GM19099 (cell line): ENCODE measurements around the gene RBM23.
A peak's percentile ranks its signal among the peaks of the same experiment; 100 is the strongest.

Experiments used
- POLR2A ChIP-seq: IDR thresholded peaks from 3 replicates; pipeline ENCODE4 v1.6.1; 2011; ENCODE audit warnings: low read depth; ENCODE audit not compliant: insufficient read length; ENCODE audit errors: extremely low read depth

Gene RBM23

DNA sequence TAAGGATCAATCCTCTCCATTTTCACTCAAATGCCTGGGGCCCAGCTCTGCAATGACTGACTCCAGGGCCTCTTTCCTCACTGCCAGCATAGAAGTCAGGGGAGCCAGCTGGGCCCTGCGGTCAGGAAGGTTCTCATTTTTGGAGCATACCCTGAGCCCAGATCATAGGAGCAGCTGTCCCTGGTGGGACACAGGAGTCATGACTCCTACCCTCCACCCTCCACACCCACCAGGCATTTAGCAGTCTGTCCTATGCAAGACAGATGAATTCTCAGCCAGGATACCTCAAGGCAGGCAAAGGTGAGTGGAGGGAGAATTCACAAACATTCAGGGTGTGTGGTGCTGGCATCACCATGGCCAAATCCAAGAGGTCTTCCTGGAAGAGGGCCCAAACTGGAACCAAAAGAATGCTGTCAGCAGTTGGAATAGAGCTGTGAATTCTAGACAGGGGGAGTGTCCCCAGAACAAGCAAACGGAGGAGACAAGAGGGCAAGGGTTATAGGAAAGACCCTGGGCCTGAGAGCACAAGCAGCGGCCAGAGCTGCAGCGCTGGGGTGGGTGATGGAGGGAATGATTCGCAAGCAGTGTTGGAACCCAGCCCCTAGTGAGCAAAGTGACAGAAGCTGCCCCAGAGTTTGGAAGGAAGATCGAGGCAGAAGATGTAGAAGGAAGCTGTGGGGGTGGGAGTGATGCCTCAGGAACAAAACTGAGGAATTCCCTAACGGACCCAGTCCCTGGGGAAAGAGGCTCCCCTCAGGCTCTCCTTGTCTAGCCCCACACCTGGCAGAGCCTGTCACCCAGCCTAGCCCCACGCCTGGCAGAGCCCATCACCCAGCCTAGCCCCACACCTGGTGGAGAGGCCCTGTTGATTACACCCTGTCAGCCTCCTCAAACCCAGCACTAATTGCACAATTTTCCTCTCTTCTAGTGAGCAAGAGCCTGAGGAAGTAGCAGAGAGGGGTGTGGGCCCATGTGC is 40.4 kb downstream of the RBM23 start:
- no peak for TF ChIP-seq POLR2A

DNA sequence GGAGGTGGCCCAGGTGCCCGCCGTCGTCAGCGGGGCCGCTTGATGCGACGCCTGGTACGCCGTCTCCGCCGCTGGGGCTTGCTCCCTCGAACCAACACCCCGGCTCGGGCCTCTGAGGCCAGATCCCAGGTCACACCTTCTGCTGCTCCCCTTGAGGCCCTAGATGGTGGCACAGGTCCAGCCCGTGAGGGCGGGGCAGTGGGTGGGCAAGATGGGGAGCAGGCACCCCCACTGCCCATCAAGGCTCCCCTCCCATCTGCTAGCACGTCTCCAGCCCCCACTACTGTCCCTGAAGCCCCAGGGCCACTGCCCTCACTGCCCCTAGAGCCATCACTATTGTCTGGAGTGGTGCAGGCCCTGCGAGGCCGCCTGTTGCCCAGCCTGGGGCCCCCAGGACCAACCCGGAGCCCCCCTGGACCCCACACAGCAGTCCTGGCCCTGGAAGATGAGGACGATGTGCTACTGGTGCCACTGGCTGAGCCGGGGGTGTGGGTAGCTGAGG is 41.9 kb downstream of the RBM23 start:
- TF ChIP-seq POLR2A, result no peak

DNA sequence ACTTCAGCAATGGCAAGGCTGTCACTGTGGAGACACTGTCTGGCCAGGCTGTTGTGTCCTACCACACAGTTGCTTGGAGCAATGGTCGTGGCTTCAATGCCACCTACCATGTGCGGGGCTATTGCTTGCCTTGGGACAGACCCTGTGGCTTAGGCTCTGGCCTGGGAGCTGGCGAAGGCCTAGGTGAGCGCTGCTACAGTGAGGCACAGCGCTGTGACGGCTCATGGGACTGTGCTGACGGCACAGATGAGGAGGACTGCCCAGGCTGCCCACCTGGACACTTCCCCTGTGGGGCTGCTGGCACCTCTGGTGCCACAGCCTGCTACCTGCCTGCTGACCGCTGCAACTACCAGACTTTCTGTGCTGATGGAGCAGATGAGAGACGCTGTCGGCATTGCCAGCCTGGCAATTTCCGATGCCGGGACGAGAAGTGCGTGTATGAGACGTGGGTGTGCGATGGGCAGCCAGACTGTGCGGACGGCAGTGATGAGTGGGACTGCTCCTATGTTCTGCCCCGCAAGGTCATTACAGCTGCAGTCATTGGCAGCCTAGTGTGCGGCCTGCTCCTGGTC is 43.1 kb downstream of the RBM23 start:
- TF ChIP-seq POLR2A, result no peak

DNA sequence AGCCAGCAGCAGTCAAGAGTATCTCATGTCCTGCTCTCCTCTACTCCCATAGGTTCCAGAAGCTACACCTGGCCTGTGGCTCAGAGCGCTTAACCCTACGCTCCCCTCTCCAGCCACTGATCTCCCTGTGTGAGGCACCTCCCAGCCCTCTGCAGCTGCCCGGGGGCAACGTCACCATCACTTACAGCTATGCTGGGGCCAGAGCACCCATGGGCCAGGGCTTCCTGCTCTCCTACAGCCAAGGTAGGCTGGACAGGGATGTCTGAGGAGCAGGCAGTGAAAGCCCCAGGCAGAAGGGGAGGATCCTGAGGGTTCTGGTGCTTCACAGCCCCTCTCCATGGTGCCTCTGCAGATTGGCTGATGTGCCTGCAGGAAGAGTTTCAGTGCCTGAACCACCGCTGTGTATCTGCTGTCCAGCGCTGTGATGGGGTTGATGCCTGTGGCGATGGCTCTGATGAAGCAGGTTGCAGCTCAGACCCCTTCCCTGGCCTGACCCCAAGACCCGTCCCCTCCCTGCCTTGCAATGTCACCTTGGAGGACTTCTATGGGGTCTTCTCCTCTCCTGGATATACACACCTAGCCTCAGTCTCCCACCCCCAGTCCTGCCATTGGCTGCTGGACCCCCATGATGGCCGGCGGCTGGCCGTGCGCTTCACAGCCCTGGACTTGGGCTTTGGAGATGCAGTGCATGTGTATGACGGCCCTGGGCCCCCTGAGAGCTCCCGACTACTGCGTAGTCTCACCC is 43.8 kb downstream of the RBM23 start:
- TF ChIP-seq POLR2A, result no peak

DNA sequence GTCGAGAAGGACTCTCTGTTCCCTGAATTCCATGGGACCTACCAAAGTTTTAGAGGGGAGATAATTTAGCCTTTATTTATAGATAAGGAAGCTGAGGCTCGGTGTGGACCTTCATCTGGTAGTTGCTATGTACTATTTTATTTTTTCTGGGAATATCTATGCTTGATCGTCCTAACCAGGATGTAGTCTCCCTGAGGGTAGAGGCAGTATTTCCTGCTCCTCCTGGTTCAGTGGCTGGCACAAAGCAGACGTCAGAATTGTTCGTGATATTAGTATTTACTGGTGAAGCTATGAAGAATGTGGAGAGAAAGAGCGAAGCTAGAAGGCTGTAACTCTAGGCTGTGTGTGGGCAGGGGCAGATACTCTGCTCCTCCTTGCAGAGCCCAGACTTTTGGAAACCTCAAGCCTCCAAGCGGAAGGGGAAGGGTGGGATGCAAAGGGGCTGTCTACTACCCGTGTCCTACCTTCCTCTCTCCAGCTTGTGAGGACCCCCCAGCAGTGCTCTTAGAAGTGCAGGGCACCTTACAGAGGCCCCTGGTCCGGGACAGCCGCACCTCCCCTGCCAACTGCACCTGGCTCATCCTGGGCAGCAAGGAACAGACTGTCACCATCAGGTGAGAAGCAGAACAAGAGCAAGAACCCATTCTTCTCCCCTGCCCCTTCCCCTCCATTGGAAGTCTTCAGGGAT is 46.0 kb downstream of the RBM23 start:
- TF ChIP-seq POLR2A, result no peak

DNA sequence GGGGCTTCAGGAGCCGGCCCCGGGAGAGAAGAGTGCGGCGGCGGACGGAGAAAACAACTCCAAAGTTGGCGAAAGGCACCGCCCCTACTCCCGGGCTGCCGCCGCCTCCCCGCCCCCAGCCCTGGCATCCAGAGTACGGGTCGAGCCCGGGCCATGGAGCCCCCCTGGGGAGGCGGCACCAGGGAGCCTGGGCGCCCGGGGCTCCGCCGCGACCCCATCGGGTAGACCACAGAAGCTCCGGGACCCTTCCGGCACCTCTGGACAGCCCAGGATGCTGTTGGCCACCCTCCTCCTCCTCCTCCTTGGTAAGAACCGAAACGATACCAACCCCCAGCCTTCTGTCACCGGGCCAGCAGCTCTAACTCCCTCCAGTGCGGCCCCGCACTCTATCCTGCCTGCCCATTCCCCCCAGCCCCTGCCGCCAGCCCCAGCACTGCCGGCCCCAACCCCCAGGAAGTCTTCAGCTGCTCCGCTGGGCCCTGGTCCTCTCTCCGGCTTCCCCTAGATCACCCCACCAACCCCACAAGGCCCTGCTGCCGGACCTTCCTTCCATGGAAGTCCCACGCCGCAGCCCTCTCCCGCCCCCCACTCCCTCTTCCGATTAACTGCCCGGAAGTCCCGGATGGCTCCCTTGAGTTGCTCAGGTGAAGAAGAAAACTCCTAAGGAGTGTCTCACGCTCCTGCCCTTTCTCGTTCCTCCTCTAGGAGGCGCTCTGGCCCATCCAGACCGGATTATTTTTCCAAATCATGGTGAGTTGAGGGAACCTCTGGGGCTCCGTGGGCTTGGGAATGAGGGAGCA is 46.7 kb downstream of the RBM23 start:
- TF ChIP-seq POLR2A, result no peak

DNA sequence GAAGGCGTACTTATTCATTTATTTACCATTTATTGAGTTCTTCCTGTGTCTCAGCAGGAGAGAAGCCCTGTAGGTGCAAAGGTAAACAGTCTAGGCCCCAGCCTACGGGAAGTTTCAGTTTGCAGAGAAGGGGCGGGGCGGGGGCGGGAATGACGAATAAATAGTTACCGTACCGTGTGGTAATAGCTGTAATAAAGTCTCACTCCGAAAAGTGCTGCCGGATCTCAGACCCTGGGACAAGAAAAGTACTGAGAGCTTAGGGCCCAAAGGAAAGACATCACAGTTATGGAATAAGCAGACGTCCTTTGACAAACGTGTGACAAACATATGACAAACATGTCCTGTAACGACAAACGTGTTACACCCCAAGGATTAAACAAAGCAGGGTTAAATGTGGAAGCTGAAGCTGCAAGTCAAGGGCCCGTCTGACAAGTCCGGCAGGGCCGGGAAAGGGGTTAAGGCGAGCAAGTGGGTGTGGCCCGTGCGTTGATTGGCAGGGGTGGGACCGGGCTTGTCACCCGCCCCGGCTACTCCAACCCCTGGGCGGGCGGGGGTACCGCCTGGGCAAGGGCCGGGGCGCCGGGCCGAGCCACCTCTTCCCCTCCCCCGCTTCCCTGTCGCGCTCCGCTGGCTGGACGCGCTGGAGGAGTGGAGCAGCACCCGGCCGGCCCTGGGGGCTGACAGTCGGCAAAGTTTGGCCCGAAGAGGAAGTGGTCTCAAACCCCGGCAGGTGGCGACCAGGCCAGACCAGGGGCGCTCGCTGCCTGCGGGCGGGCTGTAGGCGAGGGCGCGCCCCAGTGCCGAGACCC is 47.5 kb downstream of the RBM23 start, which contains the start of gene LRP10:
LRP10 (plus strand) TSS at position 517 of the 809 bp plus-strand sequence. CDS start 564 bp downstream, outside the sequence.
- peak; percentile 79 for TF ChIP-seq POLR2A

DNA sequence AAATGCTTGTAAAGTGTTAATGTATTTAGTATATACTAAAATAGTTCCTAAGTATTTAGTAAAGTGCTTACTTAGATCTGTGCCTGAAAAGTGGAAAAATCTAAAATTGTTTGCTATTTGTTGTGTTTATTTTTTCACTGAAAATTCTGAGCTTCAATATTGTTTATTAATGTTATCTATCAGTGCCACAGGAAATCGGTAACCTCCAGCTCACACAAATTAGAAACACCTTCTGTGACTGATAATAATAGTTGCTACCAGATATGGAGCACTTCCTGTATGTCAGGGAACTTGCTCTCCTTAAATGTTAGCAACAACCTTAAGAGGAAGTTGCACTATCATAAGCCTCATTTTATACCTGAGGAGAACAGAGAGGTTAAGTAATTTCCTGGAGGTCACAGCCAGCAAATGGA is 48.1 kb downstream of the RBM23 start:
- TF ChIP-seq POLR2A, result no peak

DNA sequence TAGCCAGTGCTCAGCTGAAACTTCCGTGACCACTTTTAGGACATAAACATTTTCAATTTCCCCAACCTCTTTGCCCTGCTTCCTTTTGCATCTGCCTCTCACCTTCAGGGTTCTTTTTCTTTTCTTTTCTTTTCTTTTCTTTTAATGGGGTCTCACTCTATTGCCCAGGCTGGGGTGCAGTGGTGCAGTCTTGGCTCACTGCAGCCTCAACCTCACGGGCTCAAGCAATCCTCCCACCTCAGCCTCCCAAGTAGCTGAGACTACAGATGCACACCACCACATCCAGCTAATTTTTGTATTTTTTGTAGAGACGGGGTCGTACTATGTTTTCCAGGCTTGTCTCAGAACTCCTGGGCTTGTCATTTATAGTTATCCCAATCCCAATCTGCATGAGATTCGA is 52.1 kb downstream of the RBM23 start:
- TF ChIP-seq POLR2A, result no peak

DNA sequence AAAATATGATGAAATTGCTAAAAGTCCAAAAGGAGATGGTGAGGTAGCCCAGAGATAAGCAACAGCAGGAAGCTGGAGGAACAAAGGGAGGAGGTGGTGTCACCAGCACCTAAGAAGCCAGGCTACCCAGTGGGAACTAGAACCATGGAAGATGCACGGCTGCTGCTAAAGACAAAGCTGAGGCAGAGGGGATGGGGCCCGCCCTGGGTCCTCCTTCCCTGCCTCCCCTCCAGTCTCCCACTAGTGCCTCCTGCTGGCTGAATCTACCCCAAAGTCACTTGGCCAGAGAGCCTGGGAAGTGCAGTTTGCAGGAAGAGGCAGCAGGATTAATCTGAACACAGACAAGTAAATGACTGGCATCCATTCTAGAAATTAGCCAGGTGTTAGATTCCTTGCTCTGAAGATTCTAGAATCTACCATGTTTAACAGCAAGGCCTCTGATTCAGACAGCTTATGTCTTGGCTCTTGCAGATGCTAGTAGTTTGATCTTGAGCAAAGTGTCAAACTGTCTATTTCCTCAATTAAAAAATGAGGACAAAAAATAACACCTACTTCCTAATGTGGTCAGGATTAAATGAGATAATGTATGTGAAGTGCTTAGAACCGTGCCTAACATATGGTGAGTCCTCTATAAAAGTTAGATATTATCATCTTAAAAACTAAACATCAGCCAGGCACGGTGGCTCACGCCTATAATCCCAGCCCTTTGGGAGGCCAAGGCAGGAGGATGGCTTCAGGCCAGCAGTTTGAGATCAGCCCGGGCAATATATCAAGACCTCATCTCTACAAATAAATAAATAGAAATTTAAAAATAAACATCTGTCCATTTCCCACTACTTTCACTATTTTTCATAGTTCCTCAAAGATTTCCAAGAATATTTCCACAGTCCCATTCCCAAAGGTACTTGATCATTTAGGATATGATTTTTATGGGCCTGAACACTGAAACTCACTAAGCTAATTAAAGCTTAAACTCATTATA is 53.2 kb downstream of the RBM23 start:
- no peak for TF ChIP-seq POLR2A

DNA sequence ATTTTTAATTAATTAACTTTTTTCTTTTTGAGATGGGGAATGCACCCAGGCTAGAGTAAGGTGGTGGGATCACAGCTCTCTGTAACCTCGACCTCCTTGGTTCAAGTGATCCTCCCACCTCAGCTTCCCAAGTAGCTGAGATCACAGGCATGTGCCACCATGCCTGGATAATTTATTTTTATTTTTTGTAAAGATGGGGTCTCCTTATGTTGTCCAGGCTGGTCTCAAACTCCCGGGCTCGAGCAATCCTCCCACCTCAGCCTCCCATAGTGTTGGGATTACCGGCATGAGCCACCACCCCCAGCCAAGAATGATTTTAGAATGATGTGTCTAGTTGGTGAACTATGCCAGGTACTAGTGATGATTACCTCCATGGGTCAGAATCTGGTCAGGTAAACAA is 54.0 kb downstream of the RBM23 start:
- no peak for TF ChIP-seq POLR2A

DNA sequence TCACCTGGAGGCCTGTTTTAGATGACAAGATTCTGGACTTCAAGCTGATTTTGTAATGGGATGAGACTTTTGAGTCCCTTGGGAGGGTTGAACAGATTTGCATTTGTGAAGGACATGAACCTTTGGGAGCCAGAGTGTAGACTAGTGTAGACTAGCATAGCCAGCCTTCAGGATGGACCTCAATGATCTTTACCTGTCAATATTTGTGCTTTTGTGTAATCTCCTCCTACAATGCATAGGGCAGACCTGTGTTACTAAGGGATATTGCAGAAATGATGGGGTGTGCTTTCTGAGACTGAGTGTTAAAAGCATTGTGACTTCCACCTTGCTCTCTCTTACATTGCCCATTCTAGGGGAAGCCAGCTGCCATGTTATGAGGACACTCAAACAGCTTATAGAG is 57.3 kb downstream of the RBM23 start:
- no peak for TF ChIP-seq POLR2A
